SH-SY5Y (cell line): ENCODE data around the gene UQCRC2.

ENCODE experiments used
- GATA2 ChIP-seq: IDR thresholded peaks from 2 replicates; pipeline ENCODE4 v1.6.1; 2011; ENCODE audit warnings: mild to moderate bottlenecking, low read depth, low read length
- GATA3 ChIP-seq: IDR thresholded peaks from 2 replicates; pipeline ENCODE4 v1.6.1; 2011; ENCODE audit warnings: low read depth, mild to moderate bottlenecking, low read length, moderate library complexity

Gene UQCRC2

GRCh38 chr16:21997697-21998480 lies 44.7 kb downstream of the UQCRC2 start:
- TF ChIP-seq GATA2, result no peak
- no peak for TF ChIP-seq GATA3

- TF ChIP-seq GATA3, result no peak
- no peak for TF ChIP-seq GATA2
Observed at GRCh38 chr16:22001591-22001990, 48.4 kb downstream of the UQCRC2 start.

- TF ChIP-seq GATA2 (no peak), GATA3 (no peak)
Observed at GRCh38 chr16:22003195-22003594, 50.0 kb downstream of the UQCRC2 start.

GRCh38 chr16:22004341-22004740 lies 51.2 kb downstream of the UQCRC2 start:
- TF ChIP-seq GATA2 (no peak), GATA3 (no peak)

GRCh38 chr16:22005746-22006145 lies 52.6 kb downstream of the UQCRC2 start:
- TF ChIP-seq GATA3, result no peak
- TF ChIP-seq GATA2, result no peak

GRCh38 chr16:22006636-22007035 lies 53.5 kb downstream of the UQCRC2 start:
- TF ChIP-seq GATA3, result no peak
- TF ChIP-seq GATA2, result no peak

- TF ChIP-seq GATA2, result no peak
Observed at GRCh38 chr16:22007159-22007508, 54.0 kb downstream of the UQCRC2 start.

- TF ChIP-seq GATA2 (peak; percentile 33; the same call in 1 of the 2 replicates), GATA3 (no peak)
Observed at GRCh38 chr16:22007509-22008214, 54.5 kb downstream of the UQCRC2 start, which contains the start of gene MOSMO. Gene MOSMO (plus strand): TSS chr16:22008111. CDS start chr16:22008302, 191 bp downstream.

- TF ChIP-seq GATA3 (no peak), GATA2 (peak; percentile 34; the same call in 1 of the 2 replicates)
Observed at GRCh38 chr16:22008215-22009059, 55.3 kb downstream of the UQCRC2 start.

GRCh38 chr16:22010902-22011301 lies 57.7 kb downstream of the UQCRC2 start:
- TF ChIP-seq GATA3, result no peak
- TF ChIP-seq GATA2, result no peak

- TF ChIP-seq GATA2 (no peak), GATA3 (no peak)
Observed at GRCh38 chr16:22012241-22012640, 59.1 kb downstream of the UQCRC2 start.

GRCh38 chr16:22013486-22013885 lies 60.3 kb downstream of the UQCRC2 start:
- TF ChIP-seq GATA2 (no peak), GATA3 (no peak)

- TF ChIP-seq GATA2 (no peak), GATA3 (no peak)
Observed at GRCh38 chr16:22014271-22014873, 61.2 kb downstream of the UQCRC2 start.

GRCh38 chr16:22016927-22017326 lies 63.8 kb downstream of the UQCRC2 start:
- no peak for TF ChIP-seq GATA2
- TF ChIP-seq GATA3, result no peak
